ENCODE measurements around the gene FLT3.

The FLT3 gene

GRCh38 chr13:27961227-27962085, 138.9 kb downstream of the FLT3 start:
- Mint-ChIP-seq H3K36me3 (ENCODE audit: low read depth) (no peaks in the 10 kb centered on the region), H3K27me3 (peaks cover 76% of the 10 kb centered on the region), H3K4me1 (ENCODE audit: low read depth) (peaks cover 4% of the 10 kb centered on the region), H3K27ac (no peak overlapping the region), H3K4me3 (no peak overlapping the region), H3K9me3 (no peaks in the 10 kb centered on the region)

- peaks cover 76% of the 10 kb centered on the region for H3K27me3 Mint-ChIP-seq
- H3K27ac Mint-ChIP-seq = no peak overlapping the region
- H3K36me3 Mint-ChIP-seq (ENCODE audit: low read depth) = no peaks in the 10 kb centered on the region
- H3K9me3 Mint-ChIP-seq = no peaks in the 10 kb centered on the region
- H3K4me3 Mint-ChIP-seq = no peak overlapping the region
- peaks cover 4% of the 10 kb centered on the region for H3K4me1 Mint-ChIP-seq (ENCODE audit: low read depth)
Measured at GRCh38 chr13:27960362-27961226, 139.8 kb downstream of the FLT3 start.

GRCh38 chr13:27959976-27960361, 140.4 kb downstream of the FLT3 start:
- peaks cover 6% of the 10 kb centered on the region for H3K4me1 Mint-ChIP-seq (ENCODE audit: low read depth)
- H3K9me3 Mint-ChIP-seq = no peaks in the 10 kb centered on the region
- no peak overlapping the region for H3K4me3 Mint-ChIP-seq
- peaks cover 76% of the 10 kb centered on the region for H3K27me3 Mint-ChIP-seq
- no peaks in the 10 kb centered on the region for H3K36me3 Mint-ChIP-seq (ENCODE audit: low read depth)
- H3K27ac Mint-ChIP-seq = no peak overlapping the region

GRCh38 chr13:27956576-27957300, 143.6 kb downstream of the FLT3 start:
- peaks cover 78% of the 10 kb centered on the region for H3K27me3 Mint-ChIP-seq
- H3K4me3 Mint-ChIP-seq = no peak overlapping the region
- H3K27ac Mint-ChIP-seq = no peak overlapping the region
- peaks cover 23% of the 10 kb centered on the region for H3K4me1 Mint-ChIP-seq (ENCODE audit: low read depth)
- no peaks in the 10 kb centered on the region for H3K36me3 Mint-ChIP-seq (ENCODE audit: low read depth)
- H3K9me3 Mint-ChIP-seq = no peaks in the 10 kb centered on the region

GRCh38 chr13:27955014-27955591, 145.3 kb downstream of the FLT3 start:
- H3K27ac Mint-ChIP-seq = no peak overlapping the region

GRCh38 chr13:27954406-27954851, 145.9 kb downstream of the FLT3 start:
- Mint-ChIP-seq H3K27ac (no peak overlapping the region), H3K9me3 (peaks cover 4% of the 10 kb centered on the region), H3K27me3 (peaks cover 80% of the 10 kb centered on the region), H3K36me3 (ENCODE audit: low read depth) (no peaks in the 10 kb centered on the region), H3K4me1 (ENCODE audit: low read depth) (peaks cover 19% of the 10 kb centered on the region), H3K4me3 (peak overlapping the region; percentile 76)

More at GRCh38 chr13:27955014-27955591, 145.3 kb downstream of the FLT3 start:
- peaks cover 22% of the 10 kb centered on the region for H3K4me1 Mint-ChIP-seq (ENCODE audit: low read depth)
- H3K27me3 Mint-ChIP-seq = peaks cover 81% of the 10 kb centered on the region
- H3K4me3 Mint-ChIP-seq = peak overlapping the region; percentile 41
- H3K9me3 Mint-ChIP-seq = peaks cover under 1% of the 10 kb centered on the region
- no peaks in the 10 kb centered on the region for H3K36me3 Mint-ChIP-seq (ENCODE audit: low read depth)

- Mint-ChIP-seq H3K4me1 (ENCODE audit: low read depth) (peaks cover 19% of the 10 kb centered on the region), H3K9me3 (peaks cover 4% of the 10 kb centered on the region), H3K4me3 (peak overlapping the region; percentile 76), H3K27ac (no peak overlapping the region), H3K27me3 (peaks cover 79% of the 10 kb centered on the region), H3K36me3 (ENCODE audit: low read depth) (no peaks in the 10 kb centered on the region)
Measured at GRCh38 chr13:27953676-27954405, 146.5 kb downstream of the FLT3 start.

All from stimulated activated naive CD8-positive, alpha-beta T cell treated with anti-CD3 and anti-CD28 coated beads, Interleukin-15, Interleukin-2, amounts not matched to agents 100 ng/mL and 50 ng/mL, for 24 hours (primary cell).